Smooth muscle cell (in vitro differentiated cells): ENCODE data around the gene TBL3. TPM values are rescaled to one million over a fixed set of nuclear protein-coding genes. Genes with fewer than 3 reads are reported as not detected.

Experiments used
- DNase-seq: peaks from one replicate; lab custom pipeline; 2025; ENCODE audit not compliant: unreplicated experiment; lab: John Stamatoyannopoulos, UW
- H2AFZ ChIP-seq: fragments of 200-600 bp; sonication (generic); 2 replicates; pipeline ENCODE4 v1.6.0; 2016; ENCODE audit warnings: antibody characterized with exemption, low read depth, mild to moderate bottlenecking
- H3F3A ChIP-seq: fragments of 200-600 bp; sonication (generic); 2 replicates; pipeline ENCODE4 v1.6.0; 2017; ENCODE audit warnings: antibody characterized with exemption, low read depth
- H3K27ac ChIP-seq: fragments of 200-600 bp; sonication (generic); 2 replicates; pipeline ENCODE4 v1.5.1; 2016; ENCODE audit warnings: low read depth, mild to moderate bottlenecking
- H3K27me3 ChIP-seq: fragments of 200-600 bp; sonication (generic); 2 replicates; pipeline ENCODE4 v1.6.1; 2016; ENCODE audit warnings: low read depth, mild to moderate bottlenecking
- H3K36me3 ChIP-seq: fragments of 200-600 bp; sonication (generic); 2 replicates; pipeline ENCODE4 v1.5.1; 2016; ENCODE audit warnings: low read depth
- H3K4me1 ChIP-seq: fragments of 200-600 bp; sonication (generic); 2 replicates; pipeline ENCODE4 v1.5.1; 2016; ENCODE audit warnings: low read depth
- H3K4me2 ChIP-seq: fragments of 200-600 bp; sonication (generic); 2 replicates; pipeline ENCODE4 v1.6.0; 2016; ENCODE audit warnings: mild to moderate bottlenecking
- H3K4me3 ChIP-seq: fragments of 200-600 bp; sonication (generic); 2 replicates; pipeline ENCODE4 v1.5.1; 2016; ENCODE audit warnings: mild to moderate bottlenecking
- H3K79me2 ChIP-seq: fragments of 200-600 bp; sonication (generic); 2 replicates; pipeline ENCODE4 v1.6.0; 2016; ENCODE audit warnings: low read depth, mild to moderate bottlenecking
- H3K9ac ChIP-seq: fragments of 200-600 bp; sonication (generic); 2 replicates; pipeline ENCODE4 v1.6.0; 2016; ENCODE audit warnings: low read depth
- H3K9me3 ChIP-seq: fragments of 200-600 bp; sonication (generic); replicated peaks from 2 replicates; pipeline ENCODE4 v1.5.1; 2016; ENCODE audit warnings: low read depth
- H4K20me1 ChIP-seq: fragments of 200-600 bp; sonication (generic); 2 replicates; pipeline ENCODE4 v1.6.0; 2016; ENCODE audit warnings: low read depth
- WGBS: methylation state at CpG from one replicate; pipeline ENCODE4 v1.1.7; 2016; ENCODE audit warnings: low lambda C conversion rate; 5-methylcytosine and 5-hydroxymethylcytosine counted together
- polyA plus RNA-seq: library from polyadenylated mRNA; unstranded; fragments of >200 nt; fragmentation: Nextera tagmentation; extraction: Ambion mirVana; gene quantifications from 2 replicates; pipeline ENCODE4 v1.2.1, GENCODE V29; 2016
- total RNA-seq: library from RNA; depleted of rRNA; stranded (reverse); fragments of >200 nt; gene quantifications from 2 replicates; pipeline ENCODE4 v1.2.3, GENCODE V29; 2014
- TF ChIP-seq, protein P1 (sequence below): fragments of 200-600 bp; sonication (generic); IDR thresholded peaks from 2 replicates; pipeline ENCODE4 v1.5.1; 2017; ENCODE audit warnings: borderline replicate concordance, mild to moderate bottlenecking, antibody characterized with exemption; ENCODE audit not compliant: insufficient read depth, poor library complexity, severe bottlenecking

TBL3 gene
- total and polyA plus RNA-seq, 2 experiments from 2014 or later = 28.5 to 81.7 TPM

DNA sequence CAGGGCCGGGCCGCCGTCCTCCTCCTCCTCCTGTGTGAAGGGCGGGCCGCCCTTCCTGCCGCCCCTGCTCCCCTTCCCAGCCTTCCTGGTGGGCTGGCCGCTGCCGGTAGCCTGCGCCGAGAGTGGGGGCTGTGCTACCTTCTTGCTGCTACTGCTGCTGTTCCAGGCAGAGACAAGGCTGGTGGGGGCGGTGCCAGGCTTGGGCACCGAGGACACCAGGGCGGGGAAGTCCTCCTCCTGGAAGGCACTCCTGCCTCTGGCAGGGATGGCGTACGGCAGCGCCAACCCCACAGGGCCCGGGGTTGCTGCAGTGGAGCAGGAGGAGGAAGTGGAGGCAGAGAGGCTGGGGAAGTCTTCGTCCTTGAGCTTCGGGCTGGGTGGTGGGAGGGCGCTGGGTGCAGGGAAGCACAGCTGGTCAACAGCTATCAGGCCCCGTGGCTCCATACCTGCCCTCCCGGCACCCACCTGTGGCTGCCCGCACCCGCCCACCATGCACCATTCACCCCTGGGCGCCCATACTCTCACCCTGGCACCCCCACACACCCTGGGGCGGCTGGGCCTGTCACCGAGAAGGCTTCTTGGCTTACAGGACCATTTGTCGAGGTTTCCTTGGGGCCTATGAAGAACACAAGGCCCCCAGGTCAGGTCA lies 28.1 kb downstream of the TBL3 start:
- Histone ChIP-seq H3K36me3 (no peaks in the 10 kb centered on the region), H3K4me1 (peaks cover 5% of the 10 kb centered on the region), H3K4me3 (no peak overlapping the region), H3K27me3 (no peaks in the 10 kb centered on the region), H3K27ac (no peak overlapping the region), H3K9me3 (no peaks in the 10 kb centered on the region), H3F3A (peaks cover 25% of the 10 kb centered on the region), H4K20me1 (peaks cover 51% of the 10 kb centered on the region), H3K4me2 (no peak overlapping the region), H2AFZ (no peak overlapping the region), H3K9ac (no peak overlapping the region), H3K79me2 (peaks cover 21% of the 10 kb centered on the region)
- 98% methylated on average over 23 of the region's 28 CpGs for WGBS
- TF ChIP-seq, protein P1, sequence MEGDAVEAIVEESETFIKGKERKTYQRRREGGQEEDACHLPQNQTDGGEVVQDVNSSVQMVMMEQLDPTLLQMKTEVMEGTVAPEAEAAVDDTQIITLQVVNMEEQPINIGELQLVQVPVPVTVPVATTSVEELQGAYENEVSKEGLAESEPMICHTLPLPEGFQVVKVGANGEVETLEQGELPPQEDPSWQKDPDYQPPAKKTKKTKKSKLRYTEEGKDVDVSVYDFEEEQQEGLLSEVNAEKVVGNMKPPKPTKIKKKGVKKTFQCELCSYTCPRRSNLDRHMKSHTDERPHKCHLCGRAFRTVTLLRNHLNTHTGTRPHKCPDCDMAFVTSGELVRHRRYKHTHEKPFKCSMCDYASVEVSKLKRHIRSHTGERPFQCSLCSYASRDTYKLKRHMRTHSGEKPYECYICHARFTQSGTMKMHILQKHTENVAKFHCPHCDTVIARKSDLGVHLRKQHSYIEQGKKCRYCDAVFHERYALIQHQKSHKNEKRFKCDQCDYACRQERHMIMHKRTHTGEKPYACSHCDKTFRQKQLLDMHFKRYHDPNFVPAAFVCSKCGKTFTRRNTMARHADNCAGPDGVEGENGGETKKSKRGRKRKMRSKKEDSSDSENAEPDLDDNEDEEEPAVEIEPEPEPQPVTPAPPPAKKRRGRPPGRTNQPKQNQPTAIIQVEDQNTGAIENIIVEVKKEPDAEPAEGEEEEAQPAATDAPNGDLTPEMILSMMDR = no peak
- no peak for DNase-seq

DNA sequence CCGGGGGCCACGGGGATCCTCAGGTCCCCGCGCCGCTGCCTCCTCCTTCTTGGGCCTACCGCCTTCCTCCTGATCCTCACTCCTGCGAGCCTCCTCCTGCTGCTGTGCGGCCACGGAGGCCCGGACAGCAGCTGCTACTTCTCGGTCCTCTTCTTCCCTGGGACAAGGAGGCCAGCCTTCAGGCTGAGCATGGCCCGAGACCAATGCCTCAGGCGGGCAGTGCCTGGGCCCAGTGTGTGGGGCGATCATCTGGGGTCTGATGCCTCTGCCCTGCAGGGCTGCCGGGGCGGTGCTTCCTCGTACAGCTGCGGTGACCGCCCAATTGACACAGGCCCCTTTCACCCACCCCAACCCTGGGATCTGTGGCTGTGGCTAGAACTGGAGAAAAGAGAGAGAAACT lies 29.2 kb downstream of the TBL3 start:
- peaks cover 61% of the 10 kb centered on the region for H4K20me1 ChIP-seq
- TF ChIP-seq, protein P1 = no peak
- H3K9me3 ChIP-seq = no peaks in the 10 kb centered on the region
- H3K9ac ChIP-seq = no peak overlapping the region
- no peak overlapping the region for H3K4me3 ChIP-seq
- H3K27ac ChIP-seq = no peak overlapping the region
- H2AFZ ChIP-seq = no peak overlapping the region
- no peak overlapping the region for H3K4me2 ChIP-seq
- H3K36me3 ChIP-seq = no peaks in the 10 kb centered on the region
- H3K79me2 ChIP-seq = peaks cover 32% of the 10 kb centered on the region
- no peak for DNase-seq
- H3K27me3 ChIP-seq = no peaks in the 10 kb centered on the region
- WGBS = 98% methylated on average over 19 of the region's 19 CpGs
- H3F3A ChIP-seq = peaks cover 15% of the 10 kb centered on the region
- peaks cover 5% of the 10 kb centered on the region for H3K4me1 ChIP-seq

DNA sequence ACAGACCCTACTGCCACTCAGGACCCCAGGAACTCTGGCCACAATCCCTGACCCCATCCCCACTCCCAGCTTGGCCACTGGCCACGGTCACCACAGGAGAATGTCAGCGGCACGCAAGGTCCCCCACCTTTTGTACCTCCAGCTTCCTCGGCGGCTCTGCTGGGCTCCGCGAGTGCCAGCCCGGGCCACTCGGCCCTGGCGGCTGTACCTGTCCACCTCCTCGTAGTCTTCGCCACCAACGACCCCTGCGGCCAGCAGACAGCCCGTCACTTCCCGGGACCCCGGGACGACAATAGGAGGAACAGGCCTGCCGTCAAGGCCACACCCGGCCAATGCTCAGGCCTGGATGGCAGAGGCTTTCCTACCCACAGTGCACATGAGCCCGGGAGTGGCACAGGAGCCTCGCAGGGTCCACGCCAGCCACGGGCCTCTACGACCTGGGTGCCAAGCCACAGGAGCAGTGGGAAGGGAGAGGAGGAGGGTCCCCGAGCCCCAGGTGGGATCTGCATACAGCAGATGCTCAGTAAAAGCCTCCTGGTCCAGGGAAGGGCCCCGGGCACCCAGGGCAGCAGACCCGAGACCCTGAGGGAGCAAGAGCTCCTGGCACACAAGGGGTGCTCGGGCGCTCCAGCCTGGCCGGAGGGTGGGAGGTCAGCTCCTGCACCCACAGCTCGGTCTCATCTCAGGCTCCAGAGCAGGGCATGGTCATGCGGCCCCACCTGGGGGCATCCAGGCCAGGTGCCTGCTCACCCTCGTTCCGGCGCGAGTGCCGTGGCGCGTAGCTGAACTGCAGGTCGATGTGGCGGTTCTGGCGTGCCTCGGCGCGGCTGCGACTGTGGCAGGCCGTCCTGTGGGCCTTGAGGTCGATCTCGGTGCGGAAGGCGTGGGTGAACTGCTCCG lies 29.9 kb downstream of the TBL3 start:
- Histone ChIP-seq H3K9me3 (no peaks in the 10 kb centered on the region), H3K4me2 (no peak overlapping the region), H3K27me3 (no peaks in the 10 kb centered on the region), H4K20me1 (peaks cover 68% of the 10 kb centered on the region), H3K36me3 (no peaks in the 10 kb centered on the region), H3K9ac (no peak overlapping the region), H3K4me3 (no peak overlapping the region), H3K79me2 (peaks cover 39% of the 10 kb centered on the region), H3K4me1 (peaks cover 5% of the 10 kb centered on the region), H3K27ac (no peak overlapping the region), H2AFZ (no peak overlapping the region), H3F3A (peaks cover 8% of the 10 kb centered on the region)
- TF ChIP-seq, protein P1 = no peak
- 98% methylated on average over 52 of the region's 53 CpGs for WGBS
- DNase-seq = no peak
